Measurements from ENCODE around the gene SEC16A.

DNA sequence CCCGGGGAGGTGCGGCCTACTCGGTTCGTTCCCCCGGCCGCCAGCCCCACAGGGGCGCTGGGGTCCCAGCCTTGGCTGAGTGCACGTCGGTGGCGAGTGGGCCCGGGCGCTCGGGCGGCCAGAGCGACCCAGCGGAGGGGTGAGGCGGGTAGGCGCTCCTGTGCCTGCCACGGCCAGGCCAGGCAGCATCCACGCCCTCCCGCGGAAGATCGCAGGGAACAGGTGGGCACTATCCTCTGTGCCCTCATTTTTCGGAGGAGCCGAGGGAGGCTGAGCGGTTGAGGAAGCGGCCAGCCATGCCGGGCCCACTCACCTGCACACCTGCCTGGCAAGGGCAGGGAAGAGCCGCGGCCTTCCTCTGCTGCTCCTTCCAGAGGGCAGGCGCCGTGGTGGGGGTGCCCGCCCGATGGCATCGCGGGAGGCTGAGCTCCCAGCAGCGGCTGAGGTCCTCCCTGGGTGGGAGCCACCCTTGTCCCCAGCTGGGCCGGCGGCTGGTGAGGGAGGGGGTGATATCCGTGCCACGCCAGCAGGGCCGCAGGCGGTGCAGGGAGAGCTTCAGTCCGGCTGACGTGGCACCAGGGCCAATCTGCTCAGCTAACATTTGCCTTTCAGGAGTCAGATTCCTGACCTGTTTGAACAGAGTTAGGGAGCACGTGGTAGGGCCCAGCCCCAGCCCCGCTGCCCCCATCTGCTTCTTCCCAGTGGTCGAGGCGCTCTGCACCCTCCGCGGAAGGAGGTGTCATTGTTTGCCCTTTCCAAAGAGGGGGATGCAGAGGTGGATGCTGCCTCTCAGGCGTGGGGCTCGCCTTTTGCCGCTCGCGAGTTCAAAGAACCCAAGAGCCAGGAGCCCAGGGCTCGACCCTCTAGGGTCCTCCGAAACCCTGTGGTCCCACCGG lies 1.6 kb upstream of the SEC16A start:
- TF ChIP-seq POLR2A (IDR thresholded peaks at IDR 0.05; ENCODE audit: low read depth, low read length) (no peak), SPI1 (IDR thresholded peaks at IDR 0.05; ENCODE audit: low read depth, low read length) (no peak), TAF1 (IDR thresholded peaks at IDR 0.05; ENCODE audit: low read depth, low read length) (no peak), POU2F2 (IDR thresholded peaks at IDR 0.05; ENCODE audit: low read depth, low read length) (no peak), POLR2AphosphoS5 (IDR thresholded peaks at IDR 0.05; ENCODE audit: low read depth, low read length) (no peak)
